Liver (tissue), 2 donors: ENCODE results near the gene OCA2.

ENCODE experiments used
- CTCF ChIP-seq: fragments of 150-350 bp; IDR thresholded peaks from 2 replicates; pipeline ENCODE4 v1.5.1; 2017; ENCODE audit warnings: improper control_type of control experiment, low read depth, low read length; ENCODE audit not compliant: missing input control
- MAX ChIP-seq: IDR thresholded peaks from 2 replicates; pipeline ENCODE4 v1.6.1; 2016; ENCODE audit warnings: antibody characterized with exemption
- REST ChIP-seq: IDR thresholded peaks from 2 replicates; pipeline ENCODE4 v1.6.1; 2016; ENCODE audit warnings: antibody characterized with exemption, mild to moderate bottlenecking
- donor health status: healthy.

DNA sequence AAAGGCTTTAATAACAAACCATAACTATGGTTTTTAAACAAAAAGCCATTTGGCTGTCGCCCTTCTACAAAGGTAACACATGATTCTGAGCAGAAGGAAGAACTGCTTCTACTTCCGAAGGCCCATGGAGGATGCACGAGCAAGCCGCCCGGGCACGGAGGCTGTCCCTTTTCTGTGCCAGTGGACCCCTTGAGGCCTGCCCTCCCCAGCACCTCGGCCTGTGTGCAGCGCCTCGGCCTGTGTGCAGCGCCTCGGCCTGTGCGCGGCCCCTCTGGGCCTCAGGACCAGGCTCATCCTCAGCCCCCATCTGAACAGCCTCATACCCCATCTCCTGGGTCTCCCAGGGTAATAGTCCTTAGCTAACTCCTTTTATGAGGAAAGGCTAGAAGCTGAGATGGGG lies 329.5 kb downstream of the OCA2 start:
- TF ChIP-seq CTCF (no peak), REST (no peak), MAX (no peak)
